Transverse colon (tissue), 3 donors: Measurements from ENCODE around the gene PFN2.

Source experiments
- EP300 ChIP-seq: sonication (generic); formaldehyde crosslinking; IDR thresholded peaks from one replicate; pipeline ENCODE4 v1.6.1; 2017; ENCODE audit warnings: antibody characterized with exemption, low read depth
- POLR2A ChIP-seq: fragments of 450-650 bp; IDR thresholded peaks from one replicate; pipeline ENCODE4 v1.6.1; 2016; ENCODE audit warnings: antibody characterized with exemption, mild to moderate bottlenecking, moderate library complexity
- TF ChIP-seq, protein P1 (sequence below), 5 experiments: fragments of 200-600 bp in 3 of 5; fragments of 450-650 bp in 2 of 5; sonication (generic) in 3 of 5; IDR thresholded peaks; 1 replicate in 2 of 5; 2 replicates in 3 of 5; pipeline ENCODE4 v1.5.1; 2016 to 2017; ENCODE audit warnings: antibody characterized with exemption in 5 of 5, inconsistent platforms in 3 of 5, mild to moderate bottlenecking in 2 of 5, moderate library complexity in 1 of 5

DNA sequence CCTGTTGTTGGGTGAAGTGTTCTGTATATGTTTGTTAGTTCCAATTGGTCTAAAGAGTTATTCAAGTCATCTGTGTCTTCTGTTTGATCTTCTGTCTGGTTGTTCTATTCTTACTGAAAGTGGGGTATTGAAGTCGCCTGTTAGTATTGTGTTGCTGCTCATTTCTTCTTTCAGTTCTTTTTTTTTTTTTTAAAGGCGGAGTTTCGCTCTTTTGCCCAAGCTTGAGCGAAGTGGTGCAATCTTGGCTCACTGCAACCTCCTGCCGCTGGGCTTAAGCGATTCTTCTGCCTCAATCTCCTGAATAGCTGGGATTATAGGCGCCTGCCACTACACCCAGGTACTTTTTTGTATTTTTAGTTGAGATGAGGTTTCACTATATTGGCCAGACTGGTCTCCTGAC, 23.5 kb downstream of the PFN2 start:
- TF ChIP-seq, protein P1, sequence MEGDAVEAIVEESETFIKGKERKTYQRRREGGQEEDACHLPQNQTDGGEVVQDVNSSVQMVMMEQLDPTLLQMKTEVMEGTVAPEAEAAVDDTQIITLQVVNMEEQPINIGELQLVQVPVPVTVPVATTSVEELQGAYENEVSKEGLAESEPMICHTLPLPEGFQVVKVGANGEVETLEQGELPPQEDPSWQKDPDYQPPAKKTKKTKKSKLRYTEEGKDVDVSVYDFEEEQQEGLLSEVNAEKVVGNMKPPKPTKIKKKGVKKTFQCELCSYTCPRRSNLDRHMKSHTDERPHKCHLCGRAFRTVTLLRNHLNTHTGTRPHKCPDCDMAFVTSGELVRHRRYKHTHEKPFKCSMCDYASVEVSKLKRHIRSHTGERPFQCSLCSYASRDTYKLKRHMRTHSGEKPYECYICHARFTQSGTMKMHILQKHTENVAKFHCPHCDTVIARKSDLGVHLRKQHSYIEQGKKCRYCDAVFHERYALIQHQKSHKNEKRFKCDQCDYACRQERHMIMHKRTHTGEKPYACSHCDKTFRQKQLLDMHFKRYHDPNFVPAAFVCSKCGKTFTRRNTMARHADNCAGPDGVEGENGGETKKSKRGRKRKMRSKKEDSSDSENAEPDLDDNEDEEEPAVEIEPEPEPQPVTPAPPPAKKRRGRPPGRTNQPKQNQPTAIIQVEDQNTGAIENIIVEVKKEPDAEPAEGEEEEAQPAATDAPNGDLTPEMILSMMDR (IDR thresholded peaks at IDR 0.05): no peak
- no peak for TF ChIP-seq POLR2A
- TF ChIP-seq EP300: no peak
